HuH-7.5 (cell line): ENCODE measurements around the gene TENM3.

Experiments used
- DNase-seq: peaks from one replicate; pipeline ENCODE4 v3.0.0; 2011; ENCODE audit warnings: low spot score

The TENM3 gene

DNA sequence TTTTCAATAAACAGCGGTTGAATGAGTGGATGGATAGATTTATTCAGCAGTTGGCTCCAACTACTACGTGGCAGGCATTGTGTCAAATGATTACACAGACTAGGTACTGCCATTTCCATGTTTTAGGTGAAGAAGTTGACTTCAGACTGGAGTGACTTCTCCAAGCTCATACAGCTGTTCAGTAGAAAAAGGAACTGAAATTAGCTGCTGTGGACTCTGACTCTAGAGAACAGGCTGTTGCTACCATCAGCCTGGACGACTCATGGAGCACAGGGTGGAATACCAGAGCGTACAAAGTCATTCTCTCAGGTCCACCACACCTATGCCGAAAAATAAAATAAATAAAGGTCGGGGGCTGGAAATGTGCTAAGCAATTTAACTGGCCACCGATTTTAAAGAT is 45.3 kb downstream of the TENM3 start:
- DNase-seq: no peak

DNA sequence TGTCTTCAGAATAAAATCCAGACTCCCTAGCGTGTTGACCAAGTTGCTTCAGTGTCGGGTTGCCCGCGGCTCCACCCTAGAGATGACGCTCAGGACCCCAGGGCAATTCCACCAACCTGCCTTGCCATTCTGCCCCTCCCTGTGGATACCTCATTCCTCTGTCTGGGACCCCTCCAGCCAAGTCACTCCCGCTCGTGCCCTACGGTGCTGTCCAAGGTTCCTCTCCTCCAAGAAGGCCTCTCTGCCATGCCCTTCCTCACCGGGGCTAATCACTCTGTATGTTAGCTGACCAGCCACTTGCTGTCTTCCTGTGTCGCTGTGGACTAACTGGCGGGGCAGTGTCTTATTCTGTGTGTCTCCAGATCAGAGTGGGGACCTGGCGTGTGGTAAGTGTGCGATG is 46.6 kb downstream of the TENM3 start:
- no peak for DNase-seq

DNA sequence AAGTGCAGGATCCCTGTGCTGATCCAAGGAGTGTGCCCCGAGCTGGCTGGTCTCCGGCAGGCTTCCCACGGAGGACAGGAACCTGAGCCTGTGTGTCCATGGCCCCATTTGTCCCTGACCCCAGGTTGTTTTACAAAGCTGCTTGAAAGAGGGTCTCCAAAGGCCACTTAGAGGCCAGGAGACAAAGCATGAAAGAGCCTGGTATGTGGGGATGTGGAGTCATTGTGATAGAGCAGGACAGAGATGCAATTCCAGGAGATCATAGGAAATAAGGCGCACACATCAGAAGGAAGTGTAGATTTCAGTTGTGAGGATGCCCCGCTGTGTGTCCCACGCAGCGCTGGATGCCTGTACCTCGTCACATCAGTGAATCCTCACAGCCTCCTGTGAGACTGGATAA is 48.0 kb downstream of the TENM3 start:
- DNase-seq: no peak

DNA sequence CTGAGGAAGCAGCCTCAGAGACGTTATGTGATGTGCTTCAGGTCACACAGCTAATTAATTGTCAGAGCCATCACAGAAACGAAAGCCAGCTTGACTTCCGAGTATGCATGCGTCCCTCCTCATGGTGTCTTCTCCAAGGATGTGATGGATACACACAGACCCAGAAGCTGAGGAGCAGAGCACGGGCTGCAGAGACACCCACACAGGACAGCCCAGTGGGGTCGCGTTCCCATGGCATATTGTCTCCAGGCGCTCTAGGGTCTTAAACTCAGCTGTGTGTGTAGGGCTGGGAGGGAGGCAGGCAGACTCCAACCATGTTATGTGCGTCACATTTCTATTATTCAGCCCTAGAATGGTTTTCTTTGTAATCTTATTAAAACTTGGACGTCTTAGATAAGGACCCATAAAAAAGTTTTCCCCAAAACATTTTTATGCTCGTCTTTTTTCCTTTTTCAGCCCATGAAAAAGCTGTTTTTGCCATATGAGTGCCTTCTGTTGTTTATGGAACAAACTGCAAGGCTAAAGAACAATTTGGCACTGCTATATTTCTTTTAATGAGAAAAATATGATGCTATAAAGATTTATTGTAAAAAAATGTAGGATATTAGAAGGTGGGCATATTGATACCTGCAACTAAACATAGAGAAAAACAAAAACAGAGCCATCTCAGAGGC is 48.5 kb downstream of the TENM3 start:
- DNase-seq: no peak

DNA sequence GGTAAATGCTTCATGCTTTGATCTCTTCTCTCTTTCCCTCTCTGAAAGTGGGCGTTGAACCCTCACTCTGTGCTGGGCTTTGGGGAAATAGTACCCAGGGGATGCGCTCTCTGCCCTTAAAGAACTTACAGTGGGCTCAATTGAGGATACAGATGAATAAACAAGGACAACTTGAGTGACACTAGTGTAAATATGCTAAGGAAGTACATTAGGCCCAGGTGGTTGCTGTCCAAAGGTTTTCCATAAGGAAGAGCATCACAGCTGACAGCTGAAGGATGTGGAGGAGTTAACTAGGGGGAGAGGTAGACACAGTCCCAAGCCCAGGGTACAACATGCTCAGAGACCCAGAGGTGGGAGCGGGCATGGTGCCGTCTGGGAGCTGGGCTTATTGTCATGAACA is 49.4 kb downstream of the TENM3 start:
- DNase-seq: no peak

DNA sequence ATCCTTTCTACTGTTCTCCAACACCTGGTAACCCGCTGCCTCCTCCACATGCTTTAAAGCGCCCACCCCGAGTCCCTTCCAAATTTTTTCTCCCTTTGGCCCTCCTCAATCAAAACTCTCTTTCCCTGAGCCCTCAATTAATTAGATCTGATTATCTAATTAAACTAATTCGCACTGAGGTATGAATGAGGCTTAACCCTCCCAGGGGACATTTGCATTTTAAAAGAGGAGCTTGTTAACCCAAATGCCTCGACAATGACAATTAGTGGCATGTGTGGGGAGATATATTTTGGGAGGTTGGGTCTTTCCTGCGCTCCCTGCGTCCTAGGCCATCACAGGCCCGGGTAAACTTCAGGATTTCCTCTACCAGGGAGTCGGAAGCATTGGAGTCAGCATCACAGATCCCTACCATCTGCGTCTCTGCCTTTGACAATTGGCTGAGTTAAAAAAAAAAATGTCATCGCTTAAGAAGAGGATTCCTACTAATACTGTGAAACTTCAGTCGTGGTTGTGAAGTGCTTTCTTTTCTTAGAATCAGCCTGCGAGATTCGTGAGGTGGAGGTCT is 50.6 kb downstream of the TENM3 start:
- DNase-seq: no peak

DNA sequence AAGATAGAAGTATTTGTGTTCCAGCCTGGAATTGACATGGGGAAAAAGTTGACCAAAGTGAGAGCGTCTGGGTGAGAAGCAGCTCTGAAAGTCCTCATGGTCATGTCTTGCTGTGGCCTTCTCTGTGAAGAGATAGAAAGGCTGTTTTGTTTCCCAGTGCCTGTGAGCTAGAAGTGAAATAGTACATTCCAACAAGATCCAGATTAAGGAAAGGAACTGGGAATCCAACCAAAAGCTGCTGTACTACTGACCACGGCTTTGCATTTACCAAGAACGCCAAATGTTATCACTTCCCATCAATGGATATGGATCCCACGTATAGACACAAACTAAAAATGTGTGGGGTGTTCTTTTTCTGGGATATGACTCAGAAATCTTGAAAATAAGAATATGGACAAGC is 51.2 kb downstream of the TENM3 start:
- DNase-seq: no peak

DNA sequence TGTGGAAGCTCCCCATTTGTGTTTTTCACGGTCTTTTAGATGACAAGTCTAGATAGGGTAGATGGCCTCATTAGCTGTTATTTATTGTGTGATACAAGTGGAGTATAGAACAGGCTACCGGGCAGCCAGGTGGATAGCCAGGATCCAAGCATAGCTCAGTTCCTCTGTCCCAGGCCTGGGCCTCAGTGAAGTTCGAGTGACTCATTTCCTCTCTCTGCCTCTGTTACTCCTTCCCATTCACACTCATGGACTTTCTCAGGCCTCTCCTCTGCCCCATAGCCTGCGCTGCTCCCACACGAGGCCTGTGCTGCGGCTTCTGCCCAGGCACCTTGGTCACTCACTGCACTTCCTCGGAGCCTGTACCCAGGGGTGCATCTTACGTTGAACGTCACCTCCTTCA is 54.5 kb downstream of the TENM3 start:
- no peak for DNase-seq

DNA sequence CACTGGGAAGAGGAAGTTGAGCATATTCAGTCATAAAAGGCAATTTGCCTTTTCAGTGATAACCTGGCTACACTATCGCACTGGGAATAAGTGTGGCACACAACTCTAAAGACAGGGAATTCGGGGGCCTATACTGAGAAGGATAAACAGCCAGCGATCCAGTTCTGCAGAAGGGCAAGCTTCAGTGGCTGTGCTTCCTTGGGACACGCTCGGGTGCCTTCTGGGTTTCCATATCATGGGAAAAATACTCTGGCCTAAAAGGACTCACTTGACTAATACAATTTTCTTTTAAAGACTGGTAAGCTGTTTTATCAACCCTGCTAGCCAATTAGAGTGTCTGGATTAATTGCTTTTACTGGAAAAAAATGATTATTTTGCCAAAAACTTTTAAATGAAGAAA is 58.5 kb downstream of the TENM3 start:
- DNase-seq: no peak

DNA sequence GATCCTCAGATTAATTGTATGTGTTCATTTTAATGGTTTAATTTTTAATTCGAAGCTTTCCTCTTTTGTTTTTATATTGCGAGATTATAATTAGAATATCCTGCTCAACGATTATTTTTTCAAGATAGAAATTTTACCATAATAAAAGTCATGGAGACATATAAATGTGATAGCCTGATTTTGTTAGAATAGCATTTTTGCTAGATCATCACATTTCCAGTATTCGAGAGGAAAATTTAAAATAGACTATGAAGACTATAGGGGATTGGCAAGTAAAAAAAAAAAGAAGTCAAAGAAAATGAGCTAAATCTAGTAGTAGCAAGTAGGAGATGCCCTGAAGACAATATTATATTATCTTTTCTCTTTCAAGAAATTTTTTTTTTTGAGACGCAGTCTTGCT is 60.6 kb downstream of the TENM3 start:
- DNase-seq: no peak

DNA sequence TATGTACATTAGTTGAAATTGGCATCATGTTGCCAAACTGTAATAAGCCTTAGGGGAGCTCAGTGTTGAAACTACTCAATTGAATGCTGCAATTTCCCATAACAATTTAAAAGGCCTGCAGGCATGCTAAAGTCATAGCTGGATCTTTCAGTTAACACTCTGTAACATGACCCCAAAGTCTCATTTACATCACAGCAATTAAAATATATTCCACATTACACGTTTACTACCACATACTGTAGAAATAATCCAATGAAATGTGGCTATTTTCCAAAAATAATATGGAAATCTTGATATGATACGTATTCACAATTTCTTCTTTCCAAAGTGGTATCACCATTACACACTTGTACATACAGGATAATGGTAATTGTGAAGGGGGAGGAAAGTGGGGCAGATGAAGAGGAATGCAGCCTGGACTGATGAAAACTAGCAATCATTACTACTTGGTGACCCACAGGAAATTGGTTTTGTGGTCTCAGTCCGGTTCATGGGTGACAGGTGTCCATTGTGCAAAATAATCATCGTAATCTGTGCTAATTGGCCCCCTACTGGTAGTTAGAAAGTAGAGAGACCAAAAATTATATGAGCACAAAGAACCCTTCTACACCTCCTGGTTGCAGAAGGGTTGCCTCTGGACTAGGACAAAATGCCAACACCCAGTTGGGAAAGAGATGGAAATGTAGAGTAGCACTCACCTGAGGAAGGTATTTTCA is 63.7 kb downstream of the TENM3 start:
- no peak for DNase-seq

DNA sequence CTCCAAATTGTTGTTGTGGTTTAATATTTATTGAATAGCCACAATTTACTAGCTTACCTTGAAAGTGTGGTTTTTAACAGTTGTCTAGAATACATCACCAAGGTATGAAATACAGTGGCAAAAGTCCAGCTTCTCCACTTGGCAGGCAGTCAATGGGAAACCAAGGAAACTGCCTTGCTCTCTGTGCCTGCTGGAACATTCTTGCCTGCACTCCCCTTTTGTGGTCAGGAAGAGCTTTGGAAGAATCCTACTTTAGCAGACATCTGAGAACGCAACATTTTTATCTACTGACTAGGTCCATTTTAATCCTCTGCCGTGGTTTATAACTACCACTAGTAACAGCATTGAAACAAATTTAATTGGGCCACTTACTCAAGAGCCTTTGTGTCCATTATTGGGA is 64.5 kb downstream of the TENM3 start:
- DNase-seq: no peak

DNA sequence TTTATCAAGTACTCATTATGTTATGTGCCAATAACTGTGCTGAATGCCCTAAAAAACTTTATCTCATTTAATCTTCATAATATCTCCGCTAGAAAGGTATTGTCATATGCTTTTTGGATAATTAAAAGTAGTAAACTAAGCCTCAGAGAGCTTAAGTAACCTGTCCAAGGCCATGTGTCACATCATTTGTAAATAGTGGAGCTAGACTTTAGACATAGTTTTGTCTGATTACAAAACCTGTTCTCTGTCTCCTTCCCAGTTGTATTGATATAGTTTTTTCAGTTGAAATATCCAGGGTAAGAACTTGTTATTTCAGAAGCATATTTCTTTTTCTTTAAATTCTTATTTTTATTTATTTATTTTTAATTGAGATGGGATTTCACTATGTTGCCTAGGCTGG is 66.7 kb downstream of the TENM3 start:
- DNase-seq: no peak

DNA sequence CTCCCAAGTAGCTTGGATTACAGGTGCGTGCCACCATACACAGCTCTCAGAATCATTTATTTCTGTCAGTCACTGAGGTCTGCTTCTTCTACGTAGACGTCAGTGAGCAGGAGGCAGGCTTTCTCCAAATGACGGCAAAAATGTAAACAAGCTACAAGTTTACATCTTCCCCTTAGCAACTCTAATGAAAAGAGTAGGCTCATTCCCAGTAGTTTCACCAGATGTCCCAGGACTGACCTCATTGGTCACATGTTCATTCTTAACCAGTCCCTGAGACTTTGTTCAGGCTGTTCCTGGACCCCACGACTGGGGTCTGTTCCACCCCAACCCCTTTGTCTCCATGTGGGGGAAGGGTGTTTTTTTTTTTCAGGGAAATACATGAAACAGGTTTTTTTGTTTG is 67.1 kb downstream of the TENM3 start:
- no peak for DNase-seq

DNA sequence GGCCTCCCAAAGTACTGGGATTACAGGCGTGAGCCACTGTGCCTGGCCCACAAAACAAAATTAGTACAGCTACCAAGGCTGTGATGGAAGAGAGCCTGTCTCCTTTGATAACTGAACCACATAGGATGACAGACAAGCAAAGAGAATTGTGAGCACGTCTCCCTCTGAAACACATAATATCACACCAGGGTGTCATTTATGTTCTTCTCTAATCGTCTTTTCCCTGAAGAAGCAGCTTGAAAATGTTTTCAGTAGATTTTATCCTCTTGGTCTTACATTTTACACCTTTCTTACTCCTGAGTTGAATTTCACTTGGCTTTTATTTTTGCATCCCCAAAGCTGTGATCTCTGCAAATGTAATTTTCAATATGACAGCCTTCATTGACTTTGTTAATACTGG is 67.8 kb downstream of the TENM3 start:
- no peak for DNase-seq

DNA sequence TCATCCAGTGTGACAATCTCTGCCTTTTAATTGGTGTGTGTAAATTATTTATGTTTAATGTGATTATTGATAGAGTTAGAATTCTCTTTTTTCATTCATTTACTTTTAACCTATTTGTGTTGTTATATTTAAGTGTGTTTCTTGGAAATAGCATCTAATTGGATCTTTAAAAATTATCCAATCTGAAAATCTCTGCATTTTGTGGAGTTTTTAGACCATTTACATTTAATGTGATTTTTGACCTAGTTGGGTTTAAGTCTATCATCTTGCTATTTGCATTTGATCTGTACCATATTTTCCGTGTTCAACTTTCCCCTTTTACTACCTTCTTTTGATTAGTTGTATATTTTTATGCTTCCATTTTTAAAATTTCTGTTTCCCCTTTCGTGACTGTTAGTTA is 71.3 kb downstream of the TENM3 start:
- no peak for DNase-seq

DNA sequence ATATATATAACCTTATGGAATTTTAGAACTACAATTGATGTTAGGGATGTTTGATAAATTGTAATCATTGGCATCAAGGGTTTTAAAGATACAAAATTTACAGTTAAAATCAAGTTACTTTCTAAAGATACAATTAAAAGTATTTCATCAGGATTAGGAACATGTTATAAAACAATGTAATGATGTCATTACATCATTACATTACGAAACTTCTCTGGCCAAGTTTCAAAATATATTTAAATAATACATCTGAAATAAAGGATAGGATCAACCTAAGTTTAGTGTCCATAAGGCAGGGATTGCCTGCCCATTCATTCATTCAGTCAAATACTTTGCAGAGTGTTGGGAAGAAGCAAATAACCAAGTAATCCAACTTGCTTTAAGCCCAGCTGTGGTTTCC is 75.1 kb downstream of the TENM3 start:
- no peak for DNase-seq

DNA sequence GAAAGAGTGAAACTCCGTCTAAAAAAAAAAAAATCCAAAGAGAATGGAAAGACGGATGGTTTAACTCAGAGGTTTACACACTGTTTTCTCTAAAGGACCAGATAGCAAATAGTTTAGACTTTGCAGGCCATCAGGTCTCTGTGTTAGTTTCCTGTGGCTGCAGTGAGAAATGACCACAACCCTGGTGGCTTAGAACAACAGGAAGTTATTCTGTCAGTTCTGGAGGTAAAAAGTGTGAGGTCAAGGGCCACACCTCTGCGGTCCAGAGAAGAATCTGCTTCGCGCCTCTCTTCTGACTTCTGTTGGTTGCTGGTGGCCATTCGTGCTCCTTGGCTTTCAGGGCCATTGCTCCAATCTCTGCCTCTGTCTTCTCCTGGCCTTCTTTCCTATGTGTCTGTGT is 76.9 kb downstream of the TENM3 start:
- no peak for DNase-seq

DNA sequence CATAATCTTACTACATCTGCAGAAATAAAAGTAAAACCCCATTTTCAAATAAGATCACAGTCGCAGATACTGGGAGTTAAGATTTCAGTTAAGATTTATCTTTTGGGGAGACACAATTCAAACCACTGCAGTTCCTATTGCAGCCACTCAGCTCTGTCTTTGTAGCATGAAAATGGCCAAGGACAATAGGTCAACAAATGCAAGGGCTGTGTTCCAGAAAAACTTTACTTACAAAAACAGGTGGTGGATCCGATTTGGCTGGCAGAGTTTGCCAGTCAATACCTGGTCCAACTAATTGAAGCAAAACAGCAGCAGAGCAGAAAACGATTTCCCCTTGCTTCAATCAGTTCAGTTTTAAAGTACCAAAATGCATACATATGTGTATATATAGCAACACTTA is 77.4 kb downstream of the TENM3 start:
- DNase-seq: no peak

DNA sequence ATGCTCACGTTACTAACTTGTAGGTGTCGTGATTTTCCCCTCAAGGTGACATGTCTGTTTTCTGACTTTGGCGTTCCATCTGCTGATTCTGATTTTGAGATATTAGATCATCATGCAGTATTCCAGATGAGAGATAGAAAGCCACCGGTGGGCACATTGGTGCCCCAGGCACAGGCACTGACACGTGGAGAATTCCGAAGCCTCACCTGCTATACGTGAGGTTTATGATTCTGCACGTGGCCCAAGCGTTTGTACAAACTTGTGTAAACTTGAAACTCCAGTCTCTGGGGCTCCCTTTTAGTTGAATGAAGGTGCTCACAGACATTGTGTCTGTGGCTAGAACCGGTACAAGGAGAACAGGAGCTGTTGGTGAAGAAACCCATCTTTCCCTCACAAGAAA is 81.1 kb downstream of the TENM3 start:
- DNase-seq: no peak

DNA sequence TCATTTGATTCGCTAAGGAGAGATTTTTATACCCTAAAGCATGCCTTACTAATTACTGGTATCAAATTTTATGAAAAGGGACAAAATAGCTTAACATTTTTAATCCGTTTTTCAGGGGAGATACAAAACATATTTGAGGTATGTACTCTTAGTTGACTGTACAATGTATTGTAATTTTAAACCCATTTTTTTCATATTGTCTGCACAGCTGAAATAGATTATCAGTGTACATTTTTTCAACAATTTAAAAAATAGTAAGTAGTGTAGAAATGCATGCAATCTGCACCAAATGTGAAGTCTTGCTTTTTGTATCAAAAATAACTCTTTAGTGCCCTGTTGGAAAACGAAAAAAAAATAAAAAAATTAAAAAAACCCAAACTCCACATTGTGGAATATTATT is 82.2 kb downstream of the TENM3 start:
- DNase-seq: no peak

DNA sequence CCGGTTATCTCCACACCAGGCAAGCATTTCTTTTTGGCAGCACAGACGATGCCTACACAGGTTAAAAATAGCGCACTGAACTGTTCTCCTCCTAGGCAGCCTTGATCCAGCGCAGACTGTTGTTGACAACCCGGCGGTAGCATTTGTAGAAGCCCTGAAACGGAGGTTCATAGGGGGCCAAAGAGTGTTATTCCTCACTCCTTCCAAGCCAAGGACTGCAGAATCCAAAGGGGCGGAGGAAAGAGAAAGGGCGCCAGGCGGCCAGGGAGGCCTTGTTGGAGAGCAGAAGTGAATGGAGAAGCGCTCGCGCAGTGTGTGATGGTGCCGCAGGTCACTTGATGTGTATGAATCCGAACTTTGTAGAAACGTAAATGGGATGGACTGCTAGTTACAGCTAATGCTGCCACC is 82.7 kb downstream of the TENM3 start:
- DNase-seq: no peak

DNA sequence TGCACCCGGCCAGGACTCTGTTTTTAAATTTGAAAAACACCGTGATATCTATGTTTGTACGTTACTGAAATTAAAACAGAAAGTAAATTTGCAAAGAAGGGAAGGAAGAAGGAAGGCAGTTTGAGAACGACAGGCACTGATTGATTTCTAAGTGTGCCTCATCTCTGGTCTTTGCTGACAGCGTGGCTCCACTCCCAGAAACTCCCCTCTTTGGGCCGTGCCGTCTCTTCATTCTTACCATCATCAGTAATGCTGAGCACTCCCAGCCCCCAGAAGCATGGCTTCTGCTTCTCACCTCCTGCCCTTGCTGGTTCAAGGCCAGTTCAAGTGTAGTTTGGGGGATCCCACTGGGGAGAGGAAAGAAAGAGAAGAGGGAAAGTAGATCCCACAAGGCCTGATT is 85.3 kb downstream of the TENM3 start:
- DNase-seq: no peak

DNA sequence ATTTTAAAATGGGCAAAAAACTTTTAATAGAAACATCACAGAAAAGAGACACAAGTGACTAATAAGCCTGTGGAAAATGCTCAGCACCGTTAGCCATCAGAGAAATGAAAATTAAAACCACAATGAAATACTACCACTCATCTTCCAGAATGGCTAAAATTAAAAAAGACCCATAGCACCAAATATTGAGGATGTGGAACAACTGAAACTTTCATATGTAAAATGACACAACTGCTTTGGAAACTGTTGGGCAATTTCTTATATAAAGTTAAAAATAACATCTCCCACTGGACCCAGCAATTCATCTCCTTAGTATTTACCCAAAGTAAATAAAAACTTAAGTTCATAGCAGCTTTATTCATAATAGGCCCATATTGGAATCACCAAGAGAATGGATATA is 94.2 kb downstream of the TENM3 start:
- no peak for DNase-seq
